Endothelial cell of umbilical vein (primary cell): ENCODE data around the gene PHACTR1. TPM values are rescaled to one million over a fixed set of nuclear protein-coding genes. Genes with fewer than 3 reads are reported as not detected.

Experiments
- BruUV-seq: library from RNA; stranded (reverse); fragments of 400-500 nt; replicated peaks from 2 replicates; lab custom pipeline; 2021; lab: Mats Ljungman, UMichigan
- CTCF ChIA-PET: fragments of 300-600, 350-600 bp; sonication (Branson Sonifier 250); formaldehyde crosslinking; loops from one replicate; lab custom pipeline; 2021; ENCODE audit warnings: antibody characterized with exemption, inconsistent platforms; lab: Charles Lee
- POLR2A ChIA-PET: fragments of 300-600, 350-600 bp; sonication (Branson Sonifier 250); formaldehyde crosslinking; loops from one replicate; lab custom pipeline; 2021; ENCODE audit warnings: antibody characterized with exemption, inconsistent platforms; lab: Charles Lee
- DNase-seq: peaks from one replicate; pipeline ENCODE4 v3.0.0-alpha.2; 2011; ENCODE audit warnings: low read depth, low spot score
- FAIRE-seq: peaks from 2 replicates; lab custom pipeline; 2011; peaks lifted over from hg19 to GRCh38; lab: Jason Lieb, UNC
- H2AFZ ChIP-seq: 2 replicates; pipeline ENCODE4 v1.6.0; 2012; ENCODE audit warnings: low read depth, low read length, control low read depth, inconsistent platforms
- H3K27ac ChIP-seq: 2 replicates; pipeline ENCODE4 v1.5.1; 2011; ENCODE audit warnings: low read depth, mild to moderate bottlenecking, control low read depth, low read length, moderate library complexity; ENCODE audit not compliant: insufficient read depth
- H3K27me3 ChIP-seq, 2 experiments: 2 replicates each; pipeline versions ENCODE4 v1.6.0 to v1.6.1; 2011; ENCODE audit warnings: low read length in 2 of 2, mixed read lengths in 1 of 2; ENCODE audit not compliant: control insufficient read depth in 2 of 2, insufficient read depth in 2 of 2
- H3K36me3 ChIP-seq, 2 experiments: 2 replicates in 1 of 2; 3 replicates in 1 of 2; pipeline ENCODE4 v1.5.1; 2011; ENCODE audit warnings: low read length in 2 of 2, mild to moderate bottlenecking in 1 of 2, moderate library complexity in 1 of 2; ENCODE audit not compliant: control insufficient read depth in 2 of 2, insufficient read depth in 2 of 2; ENCODE audit errors: extremely low read depth in 1 of 2
- H3K4me1 ChIP-seq: 3 replicates; pipeline ENCODE4 v1.5.1; 2011; ENCODE audit warnings: mild to moderate bottlenecking, low read length; ENCODE audit not compliant: control insufficient read depth, insufficient read depth; ENCODE audit errors: extremely low read depth
- H3K4me2 ChIP-seq: 2 replicates; pipeline ENCODE4 v1.6.1; 2011; ENCODE audit warnings: low read length, control low read depth, mixed read lengths; ENCODE audit not compliant: insufficient read depth
- H3K4me3 ChIP-seq, 3 experiments: fragments of 200-600 bp in 1 of 3; sonication (generic), shearing (Covaris generic) in 1 of 3; replicated peaks in 1 of 3; 2 replicates each; pipeline ENCODE4 v1.5.1; 2011 to 2016; ENCODE audit warnings: control low read depth in 3 of 3, low read length in 3 of 3, mild to moderate bottlenecking in 2 of 3, inconsistent platforms in 1 of 3, low read depth in 1 of 3, moderate library complexity in 1 of 3; ENCODE audit not compliant: insufficient read depth in 1 of 3
- H3K79me2 ChIP-seq: 2 replicates; pipeline ENCODE4 v1.6.0; 2012; ENCODE audit warnings: low read length, inconsistent platforms; ENCODE audit not compliant: control insufficient read depth, insufficient read depth
- H3K9ac ChIP-seq: replicated peaks from 2 replicates; pipeline ENCODE3; 2011; ENCODE audit warnings: low read length, control low read depth; ENCODE audit not compliant: insufficient read depth; ENCODE audit errors: extremely low read depth
- H3K9me1 ChIP-seq: replicated peaks from 3 replicates; pipeline ENCODE4 v1.6.0; 2011; ENCODE audit warnings: mild to moderate bottlenecking, low read length; ENCODE audit not compliant: control insufficient read depth, insufficient read depth; ENCODE audit errors: extremely low read depth
- H3K9me3 ChIP-seq: replicated peaks from 2 replicates; pipeline ENCODE4 v1.5.1; 2012; ENCODE audit warnings: low read length, inconsistent platforms; ENCODE audit not compliant: control insufficient read depth, insufficient read depth
- H4K20me1 ChIP-seq: replicated peaks from 2 replicates; pipeline ENCODE3; 2011; ENCODE audit warnings: mild to moderate bottlenecking, low read length; ENCODE audit not compliant: control insufficient read depth, insufficient read depth; ENCODE audit errors: extremely low read depth
- EZH2 ChIP-seq: IDR thresholded peaks from 2 replicates; pipeline ENCODE4 v1.6.1; 2012; ENCODE audit warnings: borderline replicate concordance, low read depth, mild to moderate bottlenecking, moderate library complexity, low read length, inconsistent platforms; ENCODE audit not compliant: severe bottlenecking
- GATA2 ChIP-seq: IDR thresholded peaks from 2 replicates; pipeline ENCODE4 v1.7.0; 2011; ENCODE audit warnings: low read depth, mild to moderate bottlenecking, moderate library complexity, mixed read lengths, low read length; ENCODE audit not compliant: insufficient read length, insufficient read depth
- JUN ChIP-seq: IDR thresholded peaks from 2 replicates; pipeline ENCODE4 v1.6.1; 2011; ENCODE audit warnings: borderline replicate concordance, low read depth; ENCODE audit not compliant: insufficient read length, insufficient read depth
- MYC ChIP-seq: IDR thresholded peaks from one replicate; pipeline ENCODE4 v1.6.1; 2011; ENCODE audit warnings: mild to moderate bottlenecking, low read depth, low read length
- POLR2AphosphoS5 ChIP-seq: IDR thresholded peaks from 2 replicates; pipeline ENCODE4 v1.6.1; 2012; ENCODE audit warnings: low read depth, mild to moderate bottlenecking, control low read depth, low read length, moderate library complexity; ENCODE audit not compliant: insufficient read depth
- dilution Hi-C: fragments of 300-500 bp; cut with MboI; formaldehyde crosslinking; loops from one replicate; pipeline ENCODE4 v1.15.0; 2019; ENCODE audit warnings: low sequenced_read_pairs; ENCODE audit not compliant: extremely low pct_ligation_motif_present
- intact Hi-C: fragments of 100-400 bp; cut with micrococcal nuclease; formaldehyde crosslinking; loops from one replicate; pipeline ENCODE4 v1.10.0; 2022
- polyA plus RNA-seq, 4 experiments: library from polyadenylated mRNA; depleted of rRNA in 3 of 4; stranded (reverse) in 3 of 4; unstranded in 1 of 4; fragments of >200 nt; gene quantifications; 2 replicates each; pipeline versions ENCODE4 v1.2.1 to v1.2.3, GENCODE V29; 2011 to 2012; ENCODE audit warnings: missing spikeins in 1 of 4
- total RNA-seq: library from RNA; stranded (reverse); gene quantifications from 2 replicates; pipeline ENCODE4 v1.2.3, GENCODE V29; 2021
- TF ChIP-seq, protein P1 (sequence below): IDR thresholded peaks from 2 replicates; pipeline ENCODE4 v1.6.1; 2011; ENCODE audit not compliant: insufficient read depth, insufficient read length

Gene PHACTR1
- total and polyA plus RNA-seq, 2 donors (not counting 3 experiments of a cell fraction or from before 2014, with no cell fraction given): 2.4 to 23.2 TPM

DNA sequence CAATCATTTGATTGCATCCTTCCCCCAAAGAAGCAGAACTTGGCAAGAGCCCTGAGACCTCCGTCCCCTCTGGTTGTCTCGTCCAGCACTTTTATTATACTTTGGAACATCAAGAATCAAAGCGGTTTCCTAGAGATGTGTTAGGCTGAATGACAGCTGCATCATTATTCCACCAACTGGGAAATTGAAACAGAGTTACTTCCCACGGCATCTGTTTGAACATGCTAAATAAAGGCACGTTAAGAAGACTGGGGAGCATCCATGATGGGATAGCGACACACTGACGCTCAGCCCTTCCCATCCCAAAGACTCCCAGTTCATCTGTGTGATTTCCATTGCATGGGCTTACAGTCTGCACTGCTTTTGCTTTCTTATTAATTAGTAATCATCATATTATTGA lies 464.0 kb downstream of the PHACTR1 start:
- no TSS peak for BruUV-seq
- Histone ChIP-seq H4K20me1 (no peaks in the 10 kb centered on the region), H3K27ac (no peak overlapping the region), H3K27me3 (no peaks in the 10 kb centered on the region), H3K4me3 (no peak overlapping the region), H3K36me3 (no peaks in the 10 kb centered on the region), H3K4me1 (no peaks in the 10 kb centered on the region), H3K79me2 (no peaks in the 10 kb centered on the region), H3K9ac (no peak overlapping the region), H3K4me2 (no peak overlapping the region), H3K9me1 (no peaks in the 10 kb centered on the region), H2AFZ (no peak overlapping the region), H3K9me3 (no peaks in the 10 kb centered on the region)
- ChIA-PET POLR2A (no interaction called here), CTCF (no interaction called here)
- TF ChIP-seq, protein P1, sequence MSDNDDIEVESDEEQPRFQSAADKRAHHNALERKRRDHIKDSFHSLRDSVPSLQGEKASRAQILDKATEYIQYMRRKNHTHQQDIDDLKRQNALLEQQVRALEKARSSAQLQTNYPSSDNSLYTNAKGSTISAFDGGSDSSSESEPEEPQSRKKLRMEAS: no peak
- TF ChIP-seq POLR2AphosphoS5 (no peak), EZH2 (no peak), GATA2 (no peak), MYC (no peak), JUN (no peak)
- no peak for DNase-seq
- dilution Hi-C loops (no loop called here), intact Hi-C loops (no loop called here)
- FAIRE-seq: no peak

- dilution Hi-C loops (no loop called here), intact Hi-C loops (no loop called here)
- ChIA-PET POLR2A (no interaction called here), CTCF (no interaction called here)
- H3K27ac ChIP-seq: no peak overlapping the region
- H2AFZ ChIP-seq: no peak overlapping the region
- TF ChIP-seq, protein P1: no peak
- TF ChIP-seq MYC (no peak), GATA2 (no peak)
- H3K36me3 ChIP-seq: no peaks in the 10 kb centered on the region
- no peaks in the 10 kb centered on the region for H3K9me3 ChIP-seq
- no peaks in the 10 kb centered on the region for H4K20me1 ChIP-seq
- H3K4me3 ChIP-seq: no peak overlapping the region
- H3K79me2 ChIP-seq: no peaks in the 10 kb centered on the region
- FAIRE-seq: no peak
- H3K9ac ChIP-seq: no peak overlapping the region
- no peak for DNase-seq
- H3K4me2 ChIP-seq: no peak overlapping the region
- H3K4me1 ChIP-seq: no peaks in the 10 kb centered on the region
- BruUV-seq: no TSS peak
- no peaks in the 10 kb centered on the region for H3K9me1 ChIP-seq
- H3K27me3 ChIP-seq: no peaks in the 10 kb centered on the region
Observed at GRCh38 chr6:13181393-13181792, 464.8 kb downstream of the PHACTR1 start.
